GM12864 (cell line): ENCODE measurements around the gene CLP1.
A peak's percentile ranks its signal among the peaks of the same experiment; 100 is the strongest.

Experiments used
- DNase-seq: peaks from one replicate; pipeline ENCODE4 v3.0.0-alpha.2; 2011; ENCODE audit warnings: low read depth
- H3K4me3 ChIP-seq: 2 replicates; pipeline ENCODE4 v1.5.1; 2011; ENCODE audit warnings: mild to moderate bottlenecking, low read depth, low read length, control low read depth
- CTCF ChIP-seq: IDR thresholded peaks from 2 replicates; pipeline ENCODE4 v1.5.1; 2011; ENCODE audit warnings: low read depth, mild to moderate bottlenecking, moderate library complexity, low read length, control low read depth, inconsistent platforms; ENCODE audit errors: missing control alignments

Gene CLP1

GRCh38 chr11:57663975-57664374 is 6.4 kb downstream of the CLP1 start:
- no peak for TF ChIP-seq CTCF
- DNase-seq: no peak
- H3K4me3 ChIP-seq: no peak overlapping the region

- peak overlapping the region; percentile 97 for H3K4me3 ChIP-seq
- TF ChIP-seq CTCF: no peak
- DNase-seq: peak; percentile 98
These were observed 9.7 kb downstream of the CLP1 start for GRCh38 chr11:57667117-57667735.

GRCh38 chr11:57667736-57668433 is 10.3 kb downstream of the CLP1 start, which contains the start of gene ZDHHC5:
ZDHHC5 (plus strand) TSS chr11:57668114; CDS start chr11:57673091, 4,977 bp downstream.
- H3K4me3 ChIP-seq: peak within 1 kb of the TSS; percentile 97
- peak; percentile 99 for DNase-seq
- TF ChIP-seq CTCF: peak; percentile 40

GRCh38 chr11:57668434-57668782 is 10.8 kb downstream of the CLP1 start:
- DNase-seq: no peak
- peak overlapping the region; percentile 97 for H3K4me3 ChIP-seq
- TF ChIP-seq CTCF: no peak

- no peak for TF ChIP-seq CTCF
- H3K4me3 ChIP-seq: no peak overlapping the region
- DNase-seq: no peak
These were observed 16.7 kb downstream of the CLP1 start for GRCh38 chr11:57674251-57674650.

- H3K4me3 ChIP-seq: no peak overlapping the region
- TF ChIP-seq CTCF: no peak
- no peak for DNase-seq
These were observed 17.8 kb downstream of the CLP1 start for GRCh38 chr11:57675176-57675941.
